Upper lobe of left lung (tissue), 6 donors: ENCODE results near the gene PIGQ. TPM values are rescaled to one million over a fixed set of nuclear protein-coding genes. Genes with fewer than 3 reads are reported as not detected.
A peak's percentile ranks its signal among the peaks of the same experiment; 100 is the strongest.

Experiments used
- ATAC-seq, 2 donors: fragments of 200-7000 bp; cut with Tn5 transposase; one replicate each; pipeline ENCODE4 v1.9.1; 2022; ENCODE audit warnings: mild to moderate bottlenecking in 2 of 2, moderate library complexity in 2 of 2; ENCODE audit not compliant: low FRiP score in 2 of 2
- DNase-seq, 2 donors: peaks; one replicate each; pipeline ENCODE4 v3.0.0-alpha.2; 2019 to 2020
- H3K27ac ChIP-seq, 4 donors: fragments of 200-600 bp; sonication (generic); one replicate each; pipeline ENCODE4 v1.5.1; 2016 to 2019
- H3K27me3 ChIP-seq, 4 donors: fragments of 200-600 bp; sonication (generic); one replicate each; pipeline ENCODE4 v1.5.1; 2017 to 2019
- H3K36me3 ChIP-seq, 4 donors: fragments of 200-600 bp; sonication (generic); one replicate each; pipeline ENCODE4 v1.5.1; 2016 to 2019
- H3K4me1 ChIP-seq, 4 donors: fragments of 200-600 bp; sonication (generic); one replicate each; pipeline ENCODE4 v1.5.1; 2018 to 2019
- H3K4me3 ChIP-seq, 4 donors: fragments of 200-600 bp; sonication (generic); one replicate each; pipeline ENCODE4 v1.5.1; 2017 to 2019; ENCODE audit warnings: mild to moderate bottlenecking in 2 of 4, moderate library complexity in 1 of 4
- H3K9me3 ChIP-seq, 4 donors: fragments of 200-600 bp; sonication (generic); one replicate each; pipeline ENCODE4 v1.5.1; 2018 to 2019
- CTCF ChIP-seq, 6 experiments: fragments of 450-650 bp in 4 of 6; fragments of 200-600 bp in 2 of 6; sonication (generic) in 2 of 6; IDR thresholded peaks; one replicate each; pipeline ENCODE4 v1.5.1; 2016 to 2019; ENCODE audit warnings: antibody characterized with exemption in 6 of 6
- EP300 ChIP-seq, 4 donors: sonication (generic); formaldehyde crosslinking; IDR thresholded peaks; one replicate each; pipeline ENCODE4 v1.5.1; 2017; ENCODE audit warnings: antibody characterized with exemption in 4 of 4, control low read depth in 2 of 4
- POLR2A ChIP-seq, 4 donors: fragments of 450-650 bp; IDR thresholded peaks; one replicate each; pipeline ENCODE4 v1.5.1; 2016 to 2017; ENCODE audit warnings: antibody characterized with exemption in 4 of 4, mild to moderate bottlenecking in 2 of 4
- POLR2AphosphoS5 ChIP-seq, 2 donors: sonication (generic); formaldehyde crosslinking; IDR thresholded peaks; one replicate each; pipeline ENCODE4 v1.5.1; 2017; ENCODE audit warnings: antibody characterized with exemption in 2 of 2
- WGBS, 2 donors: methylation state at CpG; one replicate each; pipeline ENCODE4 v1.1.5; 2017 to 2018; 5-methylcytosine and 5-hydroxymethylcytosine counted together
- total RNA-seq, 6 donors: library from RNA; depleted of rRNA in 4 of 6; stranded (reverse); fragments of >200 nt in 4 of 6; gene quantifications; one replicate each; pipeline versions ENCODE4 v1.1.0 to v1.2.1, GENCODE V29; 2016 to 2021
- donor health status: DM: no; HTN: no; CAD: no; lungs with moderate emphysema.
- donor health status: DM: no; HTN: yes; CAD: no; lungs with severe emphysema.

The PIGQ gene
- total RNA-seq, 6 donors from 2014 or later, result 42.7 to 153 (median 79.6) TPM

GRCh38 chr16:591892-592517 is 22.2 kb downstream of the PIGQ start:
- Histone ChIP-seq H3K27me3 (no peaks in the 10 kb centered on the region), H3K27ac (peak overlapping the region; percentile 85 to 91 (median 87)), H3K4me1 (peaks cover 50 to 78% (median 75%) of the 10 kb centered on the region in 4 donors), H3K36me3 (peaks cover 0 to 12% (median 4%) of the 10 kb centered on the region in 4 donors), H3K9me3 (no peaks in the 10 kb centered on the region), H3K4me3 (peak overlapping the region in 3 of 4 donors; percentile 69 to 96 (median 93))
- DNase-seq, result no peak
- 54 to 72% methylated on average over 5 to 15 of the region's 15 CpGs for WGBS, 2 donors
- TF ChIP-seq EP300 (IDR thresholded peaks at IDR 0.05) (no peak), POLR2AphosphoS5 (IDR thresholded peaks at IDR 0.05) (no peak), POLR2A (IDR thresholded peaks at IDR 0.05) (no peak), CTCF (IDR thresholded peaks at IDR 0.05) (no peak)
- no peak for ATAC-seq

- Histone ChIP-seq H3K36me3 (peaks cover 0 to 13% (median 6%) of the 10 kb centered on the region in 4 donors), H3K9me3 (no peaks in the 10 kb centered on the region), H3K4me1 (peaks cover 44 to 71% (median 68%) of the 10 kb centered on the region in 4 donors), H3K27ac (peak overlapping the region; percentile 85 to 91 (median 87)), H3K4me3 (peak overlapping the region in 3 of 4 donors; percentile 69 to 96 (median 93)), H3K27me3 (no peaks in the 10 kb centered on the region)
- WGBS, 2 donors, result 39 to 41% methylated on average over 5 to 24 of the region's 24 CpGs
- peak; percentile 82 to 92 for DNase-seq
- ATAC-seq, result peak in 1 of 2 donors; percentile 40
- peak in 1 of 4 donors; percentile 54 for TF ChIP-seq EP300 (IDR thresholded peaks at IDR 0.05)
- peak in 1 of 4 donors; percentile 59 for TF ChIP-seq POLR2A (IDR thresholded peaks at IDR 0.05)
- TF ChIP-seq CTCF (IDR thresholded peaks at IDR 0.05), result peak in 4 of 6 experiments; percentile 24 to 63 (median 44)
- TF ChIP-seq POLR2AphosphoS5 (IDR thresholded peaks at IDR 0.05), result peak; percentile 61 to 77
These were observed 22.9 kb downstream of the PIGQ start for GRCh38 chr16:592518-593306.

- Histone ChIP-seq H3K4me1 (peaks cover 37 to 64% (median 61%) of the 10 kb centered on the region in 4 donors), H3K36me3 (peaks cover 0 to 13% (median 6%) of the 10 kb centered on the region in 4 donors), H3K27ac (peak overlapping the region; percentile 85 to 91 (median 87)), H3K4me3 (no peak overlapping the region), H3K9me3 (no peaks in the 10 kb centered on the region), H3K27me3 (no peaks in the 10 kb centered on the region)
- TF ChIP-seq CTCF (IDR thresholded peaks at IDR 0.05), result no peak
- peak in 1 of 2 donors; percentile 41 for TF ChIP-seq POLR2AphosphoS5 (IDR thresholded peaks at IDR 0.05)
- peak in 1 of 2 donors; percentile 86 for DNase-seq
- peak in 1 of 2 donors; percentile 20 for ATAC-seq
- 60 to 75% methylated on average over 9 of the region's 9 CpGs for WGBS, 2 donors
These were observed 23.6 kb downstream of the PIGQ start for GRCh38 chr16:593406-593805.

- WGBS, 2 donors, result 73 to 90% methylated on average over 2 to 15 of the region's 16 CpGs
- Histone ChIP-seq H3K36me3 (peaks cover 0 to 16% (median 8%) of the 10 kb centered on the region in 4 donors), H3K27ac (peak overlapping the region; percentile 85 to 91 (median 87)), H3K9me3 (no peaks in the 10 kb centered on the region), H3K4me1 (peaks cover 37 to 61% (median 58%) of the 10 kb centered on the region in 4 donors), H3K4me3 (no peak overlapping the region), H3K27me3 (no peaks in the 10 kb centered on the region)
- ATAC-seq, result no peak
- no peak for DNase-seq
- TF ChIP-seq CTCF (IDR thresholded peaks at IDR 0.05), result peak in 1 of 6 experiments; percentile 25
- TF ChIP-seq POLR2A (IDR thresholded peaks at IDR 0.05), result no peak
- no peak for TF ChIP-seq POLR2AphosphoS5 (IDR thresholded peaks at IDR 0.05)
These were observed 24.0 kb downstream of the PIGQ start for GRCh38 chr16:593807-594206.
